ENCODE data around the gene SIGLEC6.

- no peak for TF ChIP-seq CTCF (IDR thresholded peaks at IDR 0.05; ENCODE audit: low read depth, low read length)
- TF ChIP-seq POLR2A (IDR thresholded peaks at IDR 0.05; ENCODE audit: extremely low read depth, insufficient read length) = no peak
- TF ChIP-seq, protein P1, sequence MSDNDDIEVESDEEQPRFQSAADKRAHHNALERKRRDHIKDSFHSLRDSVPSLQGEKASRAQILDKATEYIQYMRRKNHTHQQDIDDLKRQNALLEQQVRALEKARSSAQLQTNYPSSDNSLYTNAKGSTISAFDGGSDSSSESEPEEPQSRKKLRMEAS (IDR thresholded peaks at IDR 0.05; ENCODE audit: low read depth, low read length) = no peak
Observed at GRCh38 chr19:51468545-51468920, 62.9 kb downstream of the SIGLEC6 start.
